Kidney (tissue), 14 donors: ENCODE data around the gene CD160. TPM values are rescaled to one million over a fixed set of nuclear protein-coding genes. Genes with fewer than 3 reads are reported as not detected.
A peak's percentile ranks its signal among the peaks of the same experiment; 100 is the strongest.

Experiments
- DNase-seq, 5 donors: peaks; one replicate each; pipeline ENCODE4 v3.0.0-alpha.2; 2013 to 2020
- FAIRE-seq: peaks from 2 replicates; lab custom pipeline; 2012; peaks lifted over from hg19 to GRCh38; lab: Jason Lieb, UNC
- H3K27ac ChIP-seq, 2 donors: one replicate each; pipeline ENCODE4 v1.7.0; 2013; ENCODE audit warnings: low read depth in 2 of 2, low read length in 2 of 2, inconsistent platforms in 1 of 2
- H3K27me3 ChIP-seq: one replicate; pipeline ENCODE4 v1.7.1; 2013; ENCODE audit warnings: low read length, inconsistent platforms; ENCODE audit not compliant: control insufficient read depth, insufficient read depth
- H3K36me3 ChIP-seq, 3 donors: one replicate each; pipeline versions ENCODE4 v1.7.0 to v1.7.1; 2013; ENCODE audit warnings: low read length in 3 of 3, control low read depth in 1 of 3, inconsistent platforms in 1 of 3; ENCODE audit not compliant: insufficient read depth in 3 of 3, control insufficient read depth in 2 of 3
- H3K4me1 ChIP-seq, 3 donors: one replicate each; pipeline versions ENCODE4 v1.7.0 to v1.7.1; 2013; ENCODE audit warnings: low read length in 3 of 3, inconsistent platforms in 1 of 3, low read depth in 1 of 3; ENCODE audit not compliant: control insufficient read depth in 2 of 3, insufficient read depth in 2 of 3
- H3K4me3 ChIP-seq, 3 donors: one replicate each; pipeline versions ENCODE4 v1.7.0 to v1.8.1; 2013; ENCODE audit warnings: low read length in 3 of 3, control low read depth in 1 of 3, inconsistent platforms in 1 of 3
- H3K9ac ChIP-seq, 3 donors: one replicate each; pipeline versions ENCODE4 v1.7.0 to v1.7.1; 2013; ENCODE audit warnings: low read length in 3 of 3, control low read depth in 1 of 3, inconsistent platforms in 1 of 3
- H3K9me3 ChIP-seq, 3 donors: one replicate each; pipeline versions ENCODE4 v1.7.0 to v1.7.1; 2013; ENCODE audit warnings: low read length in 3 of 3, control low read depth in 1 of 3, inconsistent platforms in 1 of 3; ENCODE audit not compliant: control insufficient read depth in 2 of 3, insufficient read depth in 1 of 3
- intact Hi-C: fragments of 100-400 bp; cut with DNase I; formaldehyde crosslinking; loops from one replicate; pipeline ENCODE4 v1.11.1; 2022
- polyA plus RNA-seq: library from polyadenylated mRNA; stranded (reverse); fragments of 350-450 nt; fragmentation: Illumina TruSeq; extraction: RNeasy Lipid Tissue Mini Kit (QIAGEN cat#74804); gene quantifications from one replicate; pipeline ENCODE4 v1.2.3, GENCODE V29; 2014; ENCODE audit warnings: low read depth, low replicate concordance; ENCODE audit not compliant: insufficient read depth
- total RNA-seq: library from RNA; stranded (reverse); fragmentation: NEBNext Ultra II Directional; extraction: Animal tissue kit (Norgen Biotek cat#: 25700); gene quantifications from one replicate; pipeline ENCODE4 v1.2.1, GENCODE V29; 2021
- TF ChIP-seq, protein P1 (sequence below): IDR thresholded peaks from 3 replicates; pipeline ENCODE4 v1.5.1; 2012; ENCODE audit warnings: mild to moderate bottlenecking, moderate library complexity, borderline replicate concordance; ENCODE audit not compliant: insufficient read depth; ENCODE audit errors: extremely low read depth
- donor health status: control.
- donor health status: control.
- donor health status: control.
- donor health status: control.
- donor health status: control.
- donor health status: DM: yes; HTN: yes; CAD: no.
- donor health status: Normal renal cell carcinoma (clear cell type).

The CD160 gene
- total and polyA plus RNA-seq, 2 donors from 2014 or later, result 0.60 TPM; not detected in 1

DNA sequence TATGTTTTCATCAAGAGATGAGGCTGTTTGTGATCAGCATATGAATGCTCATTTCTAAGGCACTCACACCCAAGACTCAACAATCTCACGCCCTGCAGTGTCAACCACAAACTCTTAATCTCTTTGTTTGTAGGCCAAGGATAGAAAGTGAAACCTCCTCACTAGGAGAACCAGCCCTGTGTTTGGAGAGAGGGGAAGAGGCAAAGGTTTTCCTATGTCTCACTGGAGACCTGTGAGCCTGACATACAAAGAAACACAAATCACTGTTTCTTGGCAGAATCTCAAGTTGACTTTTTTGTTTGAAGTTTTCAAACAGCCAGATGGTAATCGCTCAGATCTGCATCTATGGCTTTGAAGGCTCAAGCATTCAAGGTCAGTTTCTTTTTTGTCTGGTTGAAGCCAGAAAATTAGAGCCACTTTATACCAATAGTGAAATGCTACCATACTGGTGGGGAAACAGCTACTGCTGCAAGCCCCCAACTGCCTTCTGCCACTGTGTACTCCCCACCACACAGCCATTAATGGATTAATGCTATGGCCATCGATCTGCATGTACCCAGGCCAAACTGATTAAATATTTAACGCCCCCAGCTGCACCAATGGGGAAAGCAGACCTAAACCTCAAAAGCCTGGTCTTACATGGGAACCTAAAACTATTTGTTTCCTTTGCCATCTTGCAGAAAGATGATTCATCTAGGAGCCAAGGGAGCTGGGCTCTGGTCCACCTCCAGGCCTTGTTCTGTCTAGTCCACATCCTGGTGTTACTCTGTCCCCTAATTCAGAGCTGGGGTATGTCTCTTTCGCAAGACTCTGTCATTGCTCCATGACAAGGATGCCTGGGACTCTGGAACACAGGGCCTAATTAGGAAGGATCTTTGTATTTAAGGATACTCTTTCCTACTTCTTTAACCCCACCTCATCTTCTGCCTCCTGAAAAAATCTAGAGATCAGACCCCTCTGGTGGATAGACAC is 28.4 kb upstream of the CD160 start:
- Histone ChIP-seq H3K27ac (peak overlapping the region in 1 of 2 donors; percentile 23), H3K4me3 (no peak overlapping the region), H3K27me3 (no peaks in the 10 kb centered on the region), H3K9me3 (no peaks in the 10 kb centered on the region), H3K4me1 (peaks cover 0 to 25% (median 14%) of the 10 kb centered on the region in 3 donors), H3K36me3 (peaks cover 0 to 23% (median 8%) of the 10 kb centered on the region in 3 donors), H3K9ac (no peak overlapping the region)
- TF ChIP-seq, protein P1, sequence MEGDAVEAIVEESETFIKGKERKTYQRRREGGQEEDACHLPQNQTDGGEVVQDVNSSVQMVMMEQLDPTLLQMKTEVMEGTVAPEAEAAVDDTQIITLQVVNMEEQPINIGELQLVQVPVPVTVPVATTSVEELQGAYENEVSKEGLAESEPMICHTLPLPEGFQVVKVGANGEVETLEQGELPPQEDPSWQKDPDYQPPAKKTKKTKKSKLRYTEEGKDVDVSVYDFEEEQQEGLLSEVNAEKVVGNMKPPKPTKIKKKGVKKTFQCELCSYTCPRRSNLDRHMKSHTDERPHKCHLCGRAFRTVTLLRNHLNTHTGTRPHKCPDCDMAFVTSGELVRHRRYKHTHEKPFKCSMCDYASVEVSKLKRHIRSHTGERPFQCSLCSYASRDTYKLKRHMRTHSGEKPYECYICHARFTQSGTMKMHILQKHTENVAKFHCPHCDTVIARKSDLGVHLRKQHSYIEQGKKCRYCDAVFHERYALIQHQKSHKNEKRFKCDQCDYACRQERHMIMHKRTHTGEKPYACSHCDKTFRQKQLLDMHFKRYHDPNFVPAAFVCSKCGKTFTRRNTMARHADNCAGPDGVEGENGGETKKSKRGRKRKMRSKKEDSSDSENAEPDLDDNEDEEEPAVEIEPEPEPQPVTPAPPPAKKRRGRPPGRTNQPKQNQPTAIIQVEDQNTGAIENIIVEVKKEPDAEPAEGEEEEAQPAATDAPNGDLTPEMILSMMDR, result no peak
- intact Hi-C loops, result no loop called here
- peak in 1 of 5 donors; percentile 53 for DNase-seq
- FAIRE-seq, result no peak

DNA sequence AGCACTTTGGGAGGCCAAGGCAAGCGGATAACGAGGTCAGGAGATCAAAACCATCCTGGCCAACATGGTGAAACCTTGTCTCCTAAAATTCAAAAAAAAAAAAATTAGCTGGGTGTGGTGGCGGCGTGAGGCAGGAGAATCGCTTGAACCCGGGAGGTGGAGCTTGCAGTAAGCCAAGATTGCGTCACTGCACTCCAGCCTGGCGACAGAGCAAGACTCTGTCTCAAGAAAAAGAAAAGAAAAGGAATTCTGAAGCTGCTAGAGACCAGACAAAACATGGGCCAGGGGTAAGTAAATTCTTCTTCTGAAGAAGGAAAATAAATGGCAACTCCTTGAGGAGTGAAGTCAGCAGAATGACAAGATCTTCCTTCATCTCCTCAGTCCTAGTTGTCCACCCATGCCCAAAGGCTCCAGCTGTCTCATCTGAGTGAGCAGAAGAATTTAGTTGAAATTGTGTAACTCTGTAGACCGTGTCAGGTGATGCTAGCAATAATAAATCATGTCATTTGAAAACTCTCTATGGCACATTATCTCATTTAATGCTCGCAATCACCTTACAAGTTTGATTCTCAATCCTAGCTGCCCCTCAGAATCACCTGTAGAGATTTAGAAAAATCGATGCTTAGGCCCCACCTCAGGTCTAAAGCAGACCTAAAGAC is 26.4 kb upstream of the CD160 start:
- Histone ChIP-seq H3K4me1 (peaks cover 0 to 25% (median 16%) of the 10 kb centered on the region in 3 donors), H3K36me3 (peaks cover 0 to 18% (median 5%) of the 10 kb centered on the region in 3 donors), H3K27ac (peak overlapping the region; percentile 6 to 42), H3K9ac (no peak overlapping the region), H3K27me3 (no peaks in the 10 kb centered on the region), H3K4me3 (no peak overlapping the region), H3K9me3 (no peaks in the 10 kb centered on the region)
- no peak for FAIRE-seq
- DNase-seq, result peak in 1 of 5 donors; percentile 50
- intact Hi-C loops, result no loop called here
- TF ChIP-seq, protein P1, result no peak

DNA sequence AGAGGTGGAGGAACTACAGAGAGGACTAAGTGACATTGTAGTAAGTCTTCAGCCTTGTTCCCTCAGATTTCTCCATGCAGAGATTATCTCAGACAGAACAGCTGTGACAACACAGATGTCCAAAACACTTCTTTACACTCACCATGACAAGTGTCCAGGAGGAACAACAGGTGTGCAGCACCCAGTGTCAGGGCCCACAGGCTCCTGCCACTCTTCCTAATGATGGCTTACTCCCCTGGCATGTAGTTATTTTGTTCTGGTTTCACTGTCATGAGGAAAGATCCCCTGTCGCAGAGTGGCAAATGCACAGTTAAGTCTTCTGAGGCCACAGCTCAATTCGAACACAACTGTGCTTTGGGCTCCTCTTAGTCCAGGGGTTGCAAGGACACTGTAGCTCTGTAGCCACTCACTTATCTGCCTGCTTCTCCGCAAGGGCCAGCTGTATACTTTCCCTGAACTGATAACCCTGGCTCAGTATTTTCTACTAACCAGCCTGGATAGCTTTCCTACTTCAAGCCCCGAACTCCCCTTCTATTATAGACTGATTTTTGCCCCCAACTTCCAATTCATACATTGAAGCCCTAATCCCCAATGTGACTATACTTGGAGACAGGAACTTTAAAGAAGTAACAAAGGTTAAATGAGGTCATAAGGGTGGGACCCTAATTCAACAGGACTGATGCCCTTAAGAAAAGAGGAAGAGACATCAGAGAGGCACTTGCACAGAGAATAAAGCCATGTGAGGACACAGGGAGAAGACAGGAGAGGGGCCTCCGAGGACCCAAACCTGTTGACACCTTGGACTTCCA is 23.3 kb upstream of the CD160 start:
- peaks cover 0 to 15% (median 0%) of the 10 kb centered on the region in 3 donors for H3K36me3 ChIP-seq
- no peaks in the 10 kb centered on the region for H3K9me3 ChIP-seq
- no peak overlapping the region for H3K27ac ChIP-seq
- H3K9ac ChIP-seq, result no peak overlapping the region
- TF ChIP-seq, protein P1, result no peak
- peaks cover 0 to 12% (median 9%) of the 10 kb centered on the region in 3 donors for H3K4me1 ChIP-seq
- H3K27me3 ChIP-seq, result no peaks in the 10 kb centered on the region
- H3K4me3 ChIP-seq, result peak overlapping the region in 1 of 3 donors; percentile 4
- DNase-seq (no peak), FAIRE-seq (no peak)
- intact Hi-C loops, result no loop called here
